ENCODE measurements around the gene STH. TPM values are rescaled to one million over a fixed set of nuclear protein-coding genes. Genes with fewer than 3 reads are reported as not detected.

STH gene
- total and polyA plus RNA-seq, 2 of the 4 experiments (the other 2 are of a cell fraction): not detected

DNA sequence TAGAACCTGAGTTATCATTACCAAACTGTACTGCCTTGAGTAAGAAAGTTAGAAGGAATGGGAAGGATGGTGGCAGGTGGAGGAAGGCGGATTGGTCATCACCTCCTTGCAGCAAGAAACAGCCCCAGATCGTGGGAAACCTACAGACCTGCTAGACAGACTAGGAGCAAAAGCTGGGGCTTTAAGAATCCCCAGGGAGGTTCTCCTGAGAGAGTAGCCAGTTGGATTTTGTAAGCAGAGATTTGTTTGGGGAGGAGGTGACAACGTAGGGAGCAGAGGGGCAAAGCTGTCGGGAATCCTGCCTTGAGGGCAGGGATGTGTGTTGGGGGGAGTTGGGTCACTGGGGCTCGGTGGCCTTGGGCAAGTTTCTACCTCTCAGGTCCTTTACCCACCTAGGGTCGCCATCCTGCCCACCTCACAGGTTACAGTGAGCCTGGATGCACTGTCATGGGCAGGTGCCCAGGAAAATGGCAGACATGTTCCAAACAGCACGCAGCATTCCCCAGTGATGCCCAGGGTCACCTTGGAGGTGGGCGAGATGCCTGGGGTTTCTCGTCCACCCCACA is 49.2 kb upstream of the STH start:
- ATAC-seq (ENCODE audit: low read depth) (no peak), DNase-seq (no peak)
- intact Hi-C loops (cut with micrococcal nuclease): loop anchor here (5.0 kb wide), 1 partner anchor 308 kb away; no protein-coding TSS in a partner anchor
- Histone ChIP-seq H4K20me1 (ENCODE audit: insufficient read depth, low read length) (no peaks in the 10 kb centered on the region), H2BK20ac (ENCODE audit: low read depth, low read length) (no peak overlapping the region), H3K4me1 (ENCODE audit: control insufficient read depth, insufficient read depth, low read length) (no peaks in the 10 kb centered on the region), H2BK120ac (ENCODE audit: low read depth, low read length) (no peak overlapping the region), H2AFZ (replicated peaks; ENCODE audit: low read length, poor library complexity) (no peak overlapping the region), H2BK15ac (ENCODE audit: low read depth, low read length) (no peak overlapping the region), H3K79me1 (ENCODE audit: low read depth in 1 of 2, low read length in 2 of 2) (no peaks in the 10 kb centered on the region), H3K4me3 (ENCODE audit: insufficient read depth, low read depth, low read length) (no peak overlapping the region), H3K56ac (ENCODE audit: extremely low read depth, insufficient read depth, low read length) (no peak overlapping the region), H3K4ac (ENCODE audit: low read depth, low read length) (no peak overlapping the region), H2AK5ac (ENCODE audit: low read depth, low read length) (no peak overlapping the region), H2BK5ac (ENCODE audit: low read depth, low read length, poor library complexity, severe bottlenecking) (no peak overlapping the region), H3K9me3 (ENCODE audit: control insufficient read depth, insufficient read depth, low read length) (no peaks in the 10 kb centered on the region), H3K23ac (ENCODE audit: low read depth, low read length) (no peak overlapping the region), H4K91ac (ENCODE audit: insufficient read depth, low read depth, low read length) (no peak overlapping the region), H3K4me2 (ENCODE audit: low read depth, low read length) (no peak overlapping the region), H3K36me3 (ENCODE audit: control insufficient read depth, insufficient read depth, low read length) (no peaks in the 10 kb centered on the region), H3K27ac (ENCODE audit: insufficient read depth, low read length) (no peak overlapping the region), H4K5ac (ENCODE audit: low read depth, low read length) (no peak overlapping the region), H3K9me1 (ENCODE audit: insufficient read depth, low read length) (no peaks in the 10 kb centered on the region), H3K27me3 (ENCODE audit: control insufficient read depth, insufficient read depth, low read length) (peaks cover 40% of the 10 kb centered on the region), H3K18ac (ENCODE audit: low read depth, low read length) (no peak overlapping the region), H3K14ac (replicated peaks; ENCODE audit: low read depth, low read length) (no peak overlapping the region), H3K9ac (ENCODE audit: low read depth, low read length) (no peak overlapping the region), H4K8ac (ENCODE audit: low read depth in 2 of 2, low read length in 2 of 2) (no peak overlapping the region), H2AK9ac (replicated peaks; ENCODE audit: low read depth, low read length, poor library complexity) (no peak overlapping the region)
- no TSS peak for BruUV-seq (replicated peaks)
- dilution Hi-C loops (cut with HindIII; ENCODE audit: low sequenced_read_pairs, unreplicated experiment): no loop called here
- TF ChIP-seq MAZ (IDR thresholded peaks at IDR 0.05; ENCODE audit: borderline replicate concordance, low read depth, low read length): no peak
- TF ChIP-seq BHLHE40 (IDR thresholded peaks at IDR 0.05; ENCODE audit: low read depth, low read length): no peak
- TF ChIP-seq, protein P1, sequence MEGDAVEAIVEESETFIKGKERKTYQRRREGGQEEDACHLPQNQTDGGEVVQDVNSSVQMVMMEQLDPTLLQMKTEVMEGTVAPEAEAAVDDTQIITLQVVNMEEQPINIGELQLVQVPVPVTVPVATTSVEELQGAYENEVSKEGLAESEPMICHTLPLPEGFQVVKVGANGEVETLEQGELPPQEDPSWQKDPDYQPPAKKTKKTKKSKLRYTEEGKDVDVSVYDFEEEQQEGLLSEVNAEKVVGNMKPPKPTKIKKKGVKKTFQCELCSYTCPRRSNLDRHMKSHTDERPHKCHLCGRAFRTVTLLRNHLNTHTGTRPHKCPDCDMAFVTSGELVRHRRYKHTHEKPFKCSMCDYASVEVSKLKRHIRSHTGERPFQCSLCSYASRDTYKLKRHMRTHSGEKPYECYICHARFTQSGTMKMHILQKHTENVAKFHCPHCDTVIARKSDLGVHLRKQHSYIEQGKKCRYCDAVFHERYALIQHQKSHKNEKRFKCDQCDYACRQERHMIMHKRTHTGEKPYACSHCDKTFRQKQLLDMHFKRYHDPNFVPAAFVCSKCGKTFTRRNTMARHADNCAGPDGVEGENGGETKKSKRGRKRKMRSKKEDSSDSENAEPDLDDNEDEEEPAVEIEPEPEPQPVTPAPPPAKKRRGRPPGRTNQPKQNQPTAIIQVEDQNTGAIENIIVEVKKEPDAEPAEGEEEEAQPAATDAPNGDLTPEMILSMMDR (conservative IDR thresholded peaks at IDR 0.05; ENCODE audit: low read depth, low read length): no peak
- no peak for TF ChIP-seq POLR2A (IDR thresholded peaks at IDR 0.05; ENCODE audit: low read depth, low read length)
- no peak for TF ChIP-seq MAFK (IDR thresholded peaks at IDR 0.05; ENCODE audit: low read depth, low read length)
- no peak for TF ChIP-seq SMC3 (IDR thresholded peaks at IDR 0.05; ENCODE audit: low read depth, low read length)
- TF ChIP-seq, protein P2, sequence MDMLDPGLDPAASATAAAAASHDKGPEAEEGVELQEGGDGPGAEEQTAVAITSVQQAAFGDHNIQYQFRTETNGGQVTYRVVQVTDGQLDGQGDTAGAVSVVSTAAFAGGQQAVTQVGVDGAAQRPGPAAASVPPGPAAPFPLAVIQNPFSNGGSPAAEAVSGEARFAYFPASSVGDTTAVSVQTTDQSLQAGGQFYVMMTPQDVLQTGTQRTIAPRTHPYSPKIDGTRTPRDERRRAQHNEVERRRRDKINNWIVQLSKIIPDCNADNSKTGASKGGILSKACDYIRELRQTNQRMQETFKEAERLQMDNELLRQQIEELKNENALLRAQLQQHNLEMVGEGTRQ (IDR thresholded peaks at IDR 0.05; ENCODE audit: low read depth, low read length): no peak
- no peak for TF ChIP-seq RAD21 (IDR thresholded peaks at IDR 0.05; ENCODE audit: low read length)
- no peak for TF ChIP-seq FOS (IDR thresholded peaks at IDR 0.05; ENCODE audit: low read depth, low read length)
- 83% methylated on average over 1 of the region's 9 CpGs; no CpG with 5 or more reads in 1 of the 2 experiments for WGBS, 2 experiments (ENCODE audit: extremely low coverage in 2 of 2, insufficient read length in 1 of 2)
- ChIA-PET POLR2A (ENCODE audit: unreplicated experiment) (interaction anchor here (0.6 kb wide), 1 partner anchor 29 kb away, joined by 3 read pairs; no protein-coding TSS in a partner anchor), CTCF (interaction anchor here (0.6 to 1.3 kb wide), 3 partner anchors 16 to 64 kb away, joined by 3 to 8 read pairs (median 4); no protein-coding TSS in a partner anchor)
- in situ Hi-C loops (cut with MboI; ENCODE audit: low sequenced_read_pairs): no loop called here

Measured in IMR-90 (cell line).